T-helper 2 cell treated with Interferon-gamma antibody and Interleukin-4, amounts not matched to agents 100 ng/mL and 5 ng/mL, for 36 hours (primary cell): ENCODE measurements around the gene ATG5. TPM values are rescaled to one million over a fixed set of nuclear protein-coding genes. Genes with fewer than 3 reads are reported as not detected.
"Not testable (repeated sequence)": the region's sequence is repeated elsewhere in the genome, so short reads cannot be mapped to it uniquely, and the experiment has no call there.

ENCODE experiments used
- intact Hi-C: fragments of 100-400 bp; cut with micrococcal nuclease; formaldehyde crosslinking; loops from one replicate; pipeline ENCODE4 v1.15.1; 2023
- total RNA-seq: library from RNA; stranded (reverse); gene quantifications from 2 replicates; pipeline ENCODE4 v1.2.3, GENCODE V29; 2022

The ATG5 gene
- total RNA-seq, 1 donor from 2014 or later, result 32.9 TPM

- intact Hi-C loops, result not testable (repeated sequence)
These were observed 65.8 kb downstream of the ATG5 start for GRCh38 chr6:106259748-106260147.

- intact Hi-C loops, result no loop called here
These were observed 66.8 kb downstream of the ATG5 start for GRCh38 chr6:106258726-106259125.

GRCh38 chr6:106257195-106257594 lies 68.4 kb downstream of the ATG5 start:
- intact Hi-C loops, result no loop called here

- intact Hi-C loops, result no loop called here
These were observed 69.2 kb downstream of the ATG5 start for GRCh38 chr6:106256201-106256968.

GRCh38 chr6:106255306-106255705 lies 70.3 kb downstream of the ATG5 start:
- intact Hi-C loops, result no loop called here

GRCh38 chr6:106254636-106255035 lies 70.9 kb downstream of the ATG5 start:
- intact Hi-C loops, result no loop called here

- intact Hi-C loops, result no loop called here
These were observed 71.8 kb downstream of the ATG5 start for GRCh38 chr6:106253731-106254130.

GRCh38 chr6:106253172-106253571 lies 72.4 kb downstream of the ATG5 start:
- intact Hi-C loops, result no loop called here

- intact Hi-C loops, result no loop called here
These were observed 72.9 kb downstream of the ATG5 start for GRCh38 chr6:106252687-106253086.

- intact Hi-C loops, result not testable (repeated sequence)
These were observed 73.9 kb downstream of the ATG5 start for GRCh38 chr6:106251531-106252255.

- intact Hi-C loops, result no loop called here
These were observed 74.6 kb downstream of the ATG5 start for GRCh38 chr6:106250953-106251352.

- intact Hi-C loops, result no loop called here
These were observed 75.9 kb downstream of the ATG5 start for GRCh38 chr6:106249658-106250057.

- intact Hi-C loops, result no loop called here
These were observed 77.8 kb downstream of the ATG5 start for GRCh38 chr6:106247733-106248132.

GRCh38 chr6:106247293-106247692 lies 78.3 kb downstream of the ATG5 start:
- intact Hi-C loops, result no loop called here

GRCh38 chr6:106244931-106245330 lies 80.6 kb downstream of the ATG5 start:
- intact Hi-C loops, result no loop called here

GRCh38 chr6:106244521-106244920 lies 81.0 kb downstream of the ATG5 start:
- intact Hi-C loops, result no loop called here

GRCh38 chr6:106243261-106243660 lies 82.3 kb downstream of the ATG5 start:
- intact Hi-C loops, result no loop called here

GRCh38 chr6:106241498-106241897 lies 84.1 kb downstream of the ATG5 start:
- intact Hi-C loops, result no loop called here

- intact Hi-C loops, result no loop called here
These were observed 88.3 kb downstream of the ATG5 start for GRCh38 chr6:106237286-106237685.

- intact Hi-C loops, result not testable (repeated sequence)
These were observed 95.6 kb downstream of the ATG5 start for GRCh38 chr6:106229876-106230445.

GRCh38 chr6:106227612-106228507 lies 97.7 kb downstream of the ATG5 start:
- intact Hi-C loops, result no loop called here
